MM.1S (cell line): ENCODE measurements around the gene PCGF1.

Experiments used
- CTCF ChIP-seq: fragments of 300-600 bp; sonication (generic); IDR thresholded peaks from 2 replicates; pipeline ENCODE4 v1.5.1; 2016; ENCODE audit warnings: antibody characterized with exemption, low read length, mixed read lengths
- EZH2 ChIP-seq: fragments of 300-600 bp; sonication (generic); optimal IDR thresholded peaks from 2 replicates; pipeline ENCODE3; 2017; ENCODE audit warnings: low read depth, mild to moderate bottlenecking, antibody characterized with exemption, low read length, mixed read lengths
- EZH2phosphoT487 ChIP-seq: fragments of 300-600 bp; sonication (generic); IDR thresholded peaks from 2 replicates; pipeline ENCODE4 v1.6.1; 2018; ENCODE audit warnings: antibody characterized with exemption, low read length

- TF ChIP-seq CTCF (no peak), EZH2phosphoT487 (no peak), EZH2 (no peak)
These were observed 9.2 kb upstream of the PCGF1 start for GRCh38 chr2:74516650-74517049.
